Hepatocyte (in vitro differentiated cells): ENCODE data around the gene ABCB8.

Source experiments
- CTCF ChIP-seq: fragments of 200-600 bp; sonication (generic); IDR thresholded peaks from 2 replicates; pipeline ENCODE4 v1.5.1; 2016; ENCODE audit warnings: antibody characterized with exemption, mild to moderate bottlenecking; ENCODE audit not compliant: poor library complexity
- EZH2phosphoT487 ChIP-seq: fragments of 200-600 bp; sonication (generic); IDR thresholded peaks from one replicate; pipeline ENCODE4 v1.6.1; 2018; ENCODE audit warnings: antibody characterized with exemption, mild to moderate bottlenecking, low read depth, moderate library complexity; ENCODE audit not compliant: unreplicated experiment, severe bottlenecking

DNA sequence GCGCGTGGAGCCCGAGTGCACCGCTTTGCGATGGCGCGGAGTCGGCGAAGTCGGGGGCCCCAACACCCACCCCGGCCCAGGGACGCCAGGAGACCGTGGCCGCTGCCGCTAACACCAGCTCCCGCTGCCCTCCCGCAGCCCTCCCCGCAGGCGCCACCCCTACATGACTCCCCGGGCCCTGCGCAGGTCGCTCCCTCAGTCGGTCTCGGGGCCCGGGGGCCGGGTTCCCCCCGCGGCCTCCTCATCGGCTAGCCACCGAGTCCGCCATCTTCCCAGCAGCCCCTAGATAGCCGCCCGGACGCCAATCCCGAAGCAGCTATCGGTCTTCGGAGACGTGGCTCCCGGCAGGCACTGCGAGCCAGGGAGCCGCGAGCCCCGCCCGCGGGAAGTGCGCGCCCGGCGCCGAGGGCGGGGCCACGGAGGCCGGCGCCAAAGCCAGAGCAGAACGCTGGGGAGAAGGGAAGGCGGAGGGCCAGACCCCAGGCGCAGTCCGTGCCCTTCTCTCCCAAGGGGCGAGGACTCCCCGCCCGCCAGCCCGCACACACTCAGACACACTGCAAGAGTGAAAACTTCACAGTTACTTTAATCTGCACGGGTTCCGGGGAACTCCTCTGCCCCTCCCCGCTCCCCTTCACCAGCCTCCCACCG, 52.4 kb downstream of the ABCB8 start, which contains the start of gene FASTK:
- TF ChIP-seq CTCF (no peak), EZH2phosphoT487 (no peak)
